HG03066 (cell line): ENCODE measurements around the gene ACADL.

Experiments used
- ATAC-seq: cut with Tn5 transposase; IDR thresholded peaks from one replicate; pipeline ENCODE4 v1.9.1; 2021; ENCODE audit warnings: low read depth; ENCODE audit not compliant: unreplicated experiment

ACADL gene

DNA sequence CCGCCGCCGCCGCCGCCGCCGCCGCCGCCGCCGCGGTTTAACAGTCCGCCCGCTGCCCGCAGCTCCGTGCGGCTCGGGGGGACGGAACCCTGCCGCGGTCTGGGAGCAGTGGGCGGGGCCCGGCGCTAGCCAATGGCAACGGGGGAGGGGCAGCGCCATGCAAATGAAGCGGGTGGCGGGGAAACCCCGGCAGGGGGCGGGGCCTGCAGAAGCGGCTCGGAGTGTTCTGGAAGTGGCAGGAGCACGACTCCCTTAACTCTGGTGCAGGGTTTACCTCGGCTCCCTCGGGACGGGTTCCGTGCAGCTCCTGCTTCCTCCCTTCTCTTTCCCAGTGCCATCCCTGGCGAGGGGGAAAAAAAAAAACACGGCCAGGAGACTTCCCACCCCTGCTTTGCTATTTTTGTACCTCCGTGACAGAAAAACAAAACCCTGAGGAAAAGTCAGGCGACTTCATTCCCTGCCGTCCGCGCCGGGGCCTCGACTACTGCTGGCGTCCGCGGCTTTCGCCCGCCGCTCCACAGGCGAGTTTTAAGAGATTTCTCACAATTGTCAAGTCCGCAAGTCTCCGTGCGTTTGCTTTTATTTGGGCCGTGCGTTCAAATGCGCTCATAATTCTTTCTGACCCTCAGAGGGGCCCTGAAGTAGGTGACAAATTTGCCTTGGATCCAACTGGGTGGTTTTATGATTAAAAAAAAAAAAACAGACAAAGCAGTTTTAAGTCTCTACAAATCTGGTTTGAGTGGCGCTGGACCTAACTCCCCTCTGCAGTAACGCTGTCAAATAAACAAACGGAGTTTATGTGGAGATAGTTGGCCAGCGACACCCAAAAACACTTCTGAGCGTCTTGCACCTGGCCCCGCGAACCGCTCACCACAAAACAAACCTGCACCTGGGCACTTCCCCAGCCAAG, 53.7 kb downstream of the ACADL start, which contains the start of gene KANSL1L:
KANSL1L (minus strand) TSS at position 101 of the 910 bp plus-strand sequence. CDS start 16,827 bp downstream, outside the sequence.
- peak; percentile 70 for ATAC-seq

GRCh38 chr2:210170446-210171303, 54.6 kb downstream of the ACADL start:
- ATAC-seq = peak; percentile 65

DNA sequence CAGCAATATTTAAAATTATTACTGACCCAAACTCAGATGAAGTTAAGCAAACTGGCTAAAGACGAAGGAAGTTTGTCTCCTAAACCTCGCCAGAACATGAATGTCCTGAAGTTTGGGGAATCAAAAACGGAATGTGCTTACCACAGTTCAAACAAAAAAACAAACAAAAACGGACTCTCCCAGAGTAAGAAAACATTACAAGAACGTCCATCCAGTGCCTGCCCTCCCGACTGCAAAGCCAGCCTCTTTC, 55.1 kb downstream of the ACADL start:
- no peak for ATAC-seq

DNA sequence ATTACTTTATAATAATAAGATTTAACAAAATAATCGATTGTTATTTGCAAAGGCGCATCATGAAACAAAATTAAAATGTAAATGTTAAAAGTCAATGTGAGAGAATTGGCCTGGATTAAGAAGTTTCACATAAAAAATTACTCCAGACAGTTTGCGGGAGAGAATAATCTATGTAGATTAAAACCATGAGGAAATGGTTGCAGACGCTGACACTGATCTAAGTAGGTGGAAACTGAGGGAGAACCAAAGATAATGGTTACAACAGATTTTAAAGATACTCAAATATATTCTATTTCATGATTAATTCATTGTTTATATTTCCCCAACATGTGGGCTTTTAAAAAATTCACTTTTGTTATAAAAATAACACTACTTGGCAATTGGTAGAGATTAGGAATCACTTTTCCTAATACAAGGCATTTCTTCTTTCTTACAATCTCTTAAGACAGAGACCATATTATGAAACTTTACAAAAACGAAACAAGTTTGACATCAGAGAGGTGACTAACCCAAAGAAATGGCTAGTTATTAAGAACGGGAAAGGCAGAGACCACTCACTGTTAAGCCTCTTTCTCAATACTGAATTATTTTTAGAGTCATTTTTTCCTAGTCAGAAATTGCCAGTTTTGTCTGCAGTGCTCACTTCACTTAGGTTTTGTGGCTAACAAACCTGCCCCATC, 55.6 kb downstream of the ACADL start:
- ATAC-seq = peak; percentile 28

- no peak for ATAC-seq
Observed at GRCh38 chr2:210167227-210167626, 58.0 kb downstream of the ACADL start.

GRCh38 chr2:210162466-210163124, 62.7 kb downstream of the ACADL start:
- no peak for ATAC-seq

- no peak for ATAC-seq
Observed at GRCh38 chr2:210159059-210159458, 66.2 kb downstream of the ACADL start.

GRCh38 chr2:210158236-210158635, 67.0 kb downstream of the ACADL start:
- ATAC-seq = no peak

- ATAC-seq = no peak
Observed at GRCh38 chr2:210157526-210157925, 67.7 kb downstream of the ACADL start.

DNA sequence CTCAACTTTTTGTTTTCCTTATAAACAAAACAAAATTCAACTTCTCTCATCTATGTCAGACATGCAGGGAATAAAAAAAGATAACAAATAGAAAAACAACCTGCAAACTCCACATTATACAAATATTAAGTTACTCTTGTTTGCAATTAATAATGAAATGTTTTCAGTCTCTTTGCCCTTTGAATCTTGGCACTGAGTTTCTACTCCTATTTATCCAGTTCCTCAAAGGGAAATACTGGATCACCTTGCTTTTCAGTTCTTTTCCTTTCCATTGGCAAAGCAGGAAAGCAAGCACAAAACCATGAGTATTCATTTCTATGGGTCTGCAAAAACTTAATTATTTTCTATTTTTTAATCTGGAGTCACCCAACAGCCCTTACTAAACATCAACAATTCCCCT, 77.6 kb downstream of the ACADL start:
- ATAC-seq = no peak
